ENCODE results near the gene TRPV4. TPM values are rescaled to one million over a fixed set of nuclear protein-coding genes. Genes with fewer than 3 reads are reported as not detected.

Gene TRPV4
- total RNA-seq, 2 donors from 2014 or later, result not detected

GRCh38 chr12:109760031-109760929, 72.9 kb downstream of the TRPV4 start:
- Mint-ChIP-seq H3K9me3 (peaks cover 8% of the 10 kb centered on the region), H3K27ac (no peak overlapping the region), H3K36me3 (peaks cover 18% of the 10 kb centered on the region), H3K4me3 (no peak overlapping the region), H3K4me1 (ENCODE audit: low read depth in 2 of 2) (peaks cover 9 to 18% of the 10 kb centered on the region in 2 donors), H3K27me3 (no peaks in the 10 kb centered on the region)
- DNase-seq (ENCODE audit: low spot score), result no peak
- ATAC-seq, result no peak

GRCh38 chr12:109759595-109759994, 73.6 kb downstream of the TRPV4 start:
- peaks cover 9 to 18% of the 10 kb centered on the region in 2 donors for H3K4me1 Mint-ChIP-seq (ENCODE audit: low read depth in 2 of 2)
- no peak overlapping the region for H3K4me3 Mint-ChIP-seq
- no peak overlapping the region for H3K27ac Mint-ChIP-seq
- DNase-seq (ENCODE audit: low spot score) (no peak), ATAC-seq (no peak)
- H3K36me3 Mint-ChIP-seq, result peaks cover 18% of the 10 kb centered on the region
- peaks cover 8% of the 10 kb centered on the region for H3K9me3 Mint-ChIP-seq
- no peaks in the 10 kb centered on the region for H3K27me3 Mint-ChIP-seq

- H3K9me3 Mint-ChIP-seq, result peaks cover 8% of the 10 kb centered on the region
- no peaks in the 10 kb centered on the region for H3K27me3 Mint-ChIP-seq
- H3K4me1 Mint-ChIP-seq (ENCODE audit: low read depth in 2 of 2), result peaks cover 9 to 18% of the 10 kb centered on the region in 2 donors
- DNase-seq (ENCODE audit: low spot score) (no peak), ATAC-seq (no peak)
- peaks cover 18% of the 10 kb centered on the region for H3K36me3 Mint-ChIP-seq
- H3K4me3 Mint-ChIP-seq, result no peak overlapping the region
- H3K27ac Mint-ChIP-seq, result no peak overlapping the region
These were observed 74.5 kb downstream of the TRPV4 start for GRCh38 chr12:109758426-109759420.

GRCh38 chr12:109757671-109758265, 75.4 kb downstream of the TRPV4 start:
- ATAC-seq, result no peak
- H3K27me3 Mint-ChIP-seq, result no peaks in the 10 kb centered on the region
- peaks cover 8% of the 10 kb centered on the region for H3K9me3 Mint-ChIP-seq
- DNase-seq (ENCODE audit: low spot score), result no peak
- H3K4me1 Mint-ChIP-seq (ENCODE audit: low read depth in 2 of 2), result peaks cover 0 to 11% of the 10 kb centered on the region in 2 donors
- peaks cover 18% of the 10 kb centered on the region for H3K36me3 Mint-ChIP-seq
- no peak overlapping the region for H3K4me3 Mint-ChIP-seq
- no peak overlapping the region for H3K27ac Mint-ChIP-seq

GRCh38 chr12:109756457-109756856, 76.7 kb downstream of the TRPV4 start:
- ATAC-seq, result no peak
- H3K27me3 Mint-ChIP-seq, result no peaks in the 10 kb centered on the region
- peaks cover 18% of the 10 kb centered on the region for H3K36me3 Mint-ChIP-seq
- DNase-seq (ENCODE audit: low spot score), result no peak
- H3K4me3 Mint-ChIP-seq, result no peak overlapping the region
- peaks cover 0 to 4% of the 10 kb centered on the region in 2 donors for H3K4me1 Mint-ChIP-seq (ENCODE audit: low read depth in 2 of 2)
- H3K9me3 Mint-ChIP-seq, result peaks cover 8% of the 10 kb centered on the region
- no peak overlapping the region for H3K27ac Mint-ChIP-seq

- Mint-ChIP-seq H3K4me1 (ENCODE audit: low read depth in 2 of 2) (no peaks in the 10 kb centered on the region), H3K9me3 (peaks cover 8% of the 10 kb centered on the region), H3K27me3 (no peaks in the 10 kb centered on the region), H3K27ac (no peak overlapping the region), H3K4me3 (no peak overlapping the region), H3K36me3 (peaks cover 18% of the 10 kb centered on the region)
- DNase-seq (ENCODE audit: low spot score) (no peak), ATAC-seq (no peak)
These were observed 79.2 kb downstream of the TRPV4 start for GRCh38 chr12:109753959-109754358.

- H3K9me3 Mint-ChIP-seq, result peaks cover 8% of the 10 kb centered on the region
- DNase-seq (ENCODE audit: low spot score) (no peak), ATAC-seq (no peak)
- H3K27ac Mint-ChIP-seq, result no peak overlapping the region
- H3K4me1 Mint-ChIP-seq (ENCODE audit: low read depth in 2 of 2), result no peaks in the 10 kb centered on the region
- H3K27me3 Mint-ChIP-seq, result no peaks in the 10 kb centered on the region
- H3K4me3 Mint-ChIP-seq, result no peak overlapping the region
- H3K36me3 Mint-ChIP-seq, result peaks cover 18% of the 10 kb centered on the region
These were observed 80.2 kb downstream of the TRPV4 start for GRCh38 chr12:109753054-109753401.

GRCh38 chr12:109752117-109753053, 80.8 kb downstream of the TRPV4 start:
- Mint-ChIP-seq H3K27ac (no peak overlapping the region), H3K36me3 (peaks cover 18% of the 10 kb centered on the region), H3K4me1 (ENCODE audit: low read depth in 2 of 2) (no peaks in the 10 kb centered on the region), H3K4me3 (no peak overlapping the region), H3K27me3 (no peaks in the 10 kb centered on the region), H3K9me3 (peaks cover 7% of the 10 kb centered on the region)
- ATAC-seq (no peak), DNase-seq (ENCODE audit: low spot score) (no peak)

- H3K27me3 Mint-ChIP-seq, result no peaks in the 10 kb centered on the region
- ATAC-seq, result no peak
- H3K9me3 Mint-ChIP-seq, result no peaks in the 10 kb centered on the region
- no peaks in the 10 kb centered on the region for H3K4me1 Mint-ChIP-seq (ENCODE audit: low read depth in 2 of 2)
- DNase-seq (ENCODE audit: low spot score), result no peak
- H3K4me3 Mint-ChIP-seq, result no peak overlapping the region
- H3K36me3 Mint-ChIP-seq, result no peaks in the 10 kb centered on the region
- no peak overlapping the region for H3K27ac Mint-ChIP-seq
These were observed 87.9 kb downstream of the TRPV4 start for GRCh38 chr12:109744986-109745942.

GRCh38 chr12:109744026-109744425, 89.2 kb downstream of the TRPV4 start:
- Mint-ChIP-seq H3K27ac (no peak overlapping the region), H3K4me3 (no peak overlapping the region), H3K36me3 (no peaks in the 10 kb centered on the region), H3K4me1 (ENCODE audit: low read depth in 2 of 2) (no peaks in the 10 kb centered on the region), H3K9me3 (no peaks in the 10 kb centered on the region), H3K27me3 (no peaks in the 10 kb centered on the region)
- DNase-seq (ENCODE audit: low spot score), result no peak
- ATAC-seq, result peak; percentile 5 to 21

GRCh38 chr12:109743076-109743910, 89.9 kb downstream of the TRPV4 start:
- H3K36me3 Mint-ChIP-seq, result no peaks in the 10 kb centered on the region
- no peak overlapping the region for H3K4me3 Mint-ChIP-seq
- H3K9me3 Mint-ChIP-seq, result no peaks in the 10 kb centered on the region
- DNase-seq (ENCODE audit: low spot score) (no peak), ATAC-seq (peak; percentile 9 to 27)
- H3K27me3 Mint-ChIP-seq, result no peaks in the 10 kb centered on the region
- H3K27ac Mint-ChIP-seq, result no peak overlapping the region
- H3K4me1 Mint-ChIP-seq (ENCODE audit: low read depth in 2 of 2), result no peaks in the 10 kb centered on the region

Data from natural killer cell treated with Interleukin-12 subunit alpha and Interleukin-12 subunit beta and Interleukin-15 and Interleukin-18, amount 100 ng/mL, for 72 hours (primary cell).